C4-2B (cell line): ENCODE results near the gene ANO2.

Experiments used
- CTCF ChIP-seq: fragments of 450-650 bp; conservative IDR thresholded peaks from 2 replicates; pipeline ENCODE4 v1.5.1; 2017; ENCODE audit warnings: mild to moderate bottlenecking
- ZFX ChIP-seq: fragments of 450-650 bp; IDR thresholded peaks from 2 replicates; pipeline ENCODE4 v1.6.1; 2017

GRCh38 chr12:5713599-5714081 is 231.4 kb downstream of the ANO2 start:
- TF ChIP-seq CTCF (no peak), ZFX (no peak)
